Naive thymus-derived CD4-positive, alpha-beta T cell (primary cell): ENCODE data around the gene MLC1. TPM values are rescaled to one million over a fixed set of nuclear protein-coding genes. Genes with fewer than 3 reads are reported as not detected.

Source experiments
- ATAC-seq: fragments of 150-1000 bp; cut with Tn5 transposase; 2 replicates; pipeline ENCODE4 v1.10.0; 2021; ENCODE audit warnings: mild to moderate bottlenecking, moderate library complexity
- CTCF ChIA-PET: fragments of 350-600 bp; sonication (Branson Sonifier 250); formaldehyde crosslinking; loops from one replicate; lab custom pipeline; 2021; ENCODE audit warnings: antibody characterized with exemption; lab: Charles Lee
- POLR2A ChIA-PET: fragments of 350-600 bp; sonication (Branson Sonifier 250); formaldehyde crosslinking; loops from one replicate; lab custom pipeline; 2021; ENCODE audit warnings: antibody characterized with exemption, inconsistent platforms; lab: Charles Lee
- DNase-seq, 9 donors: peaks; one replicate each; pipeline versions ENCODE4 v3.0.0 to v3.0.0-alpha.2; 2020 to 2022; ENCODE audit warnings: mixed read lengths in 1 of 9
- H3K27ac ChIP-seq: one replicate; pipeline ENCODE4 v1.7.0; 2013; ENCODE audit warnings: mild to moderate bottlenecking, low read depth, low read length, moderate library complexity
- H3K27me3 ChIP-seq, 2 donors: one replicate each; pipeline ENCODE4 v1.7.0; 2013; ENCODE audit warnings: low read length in 2 of 2, mild to moderate bottlenecking in 2 of 2, moderate library complexity in 2 of 2; ENCODE audit not compliant: control insufficient read depth in 2 of 2, insufficient read depth in 2 of 2
- H3K36me3 ChIP-seq, 3 experiments: 1 replicate in 2 of 3; 2 replicates in 1 of 3; pipeline ENCODE4 v1.7.0; 2013; ENCODE audit warnings: low read length in 3 of 3, mild to moderate bottlenecking in 3 of 3, moderate library complexity in 1 of 3; ENCODE audit not compliant: insufficient read depth in 3 of 3, control insufficient read depth in 2 of 3
- H3K4me1 ChIP-seq, 2 donors: one replicate each; pipeline ENCODE4 v1.7.0; 2013; ENCODE audit warnings: low read length in 2 of 2, mild to moderate bottlenecking in 2 of 2, moderate library complexity in 1 of 2; ENCODE audit not compliant: control insufficient read depth in 2 of 2, insufficient read depth in 2 of 2
- H3K4me3 ChIP-seq: 2 replicates; pipeline ENCODE4 v1.7.0; 2013; ENCODE audit warnings: mild to moderate bottlenecking, low read length
- H3K9me3 ChIP-seq, 3 experiments: 1 replicate in 2 of 3; 2 replicates in 1 of 3; pipeline ENCODE4 v1.7.0; 2013; ENCODE audit warnings: low read length in 3 of 3; ENCODE audit not compliant: control insufficient read depth in 2 of 3
- H3K27ac Mint-ChIP-seq, 9 donors: one replicate each; pipeline ENCODE4 v1.8.0; 2020 to 2022; ENCODE audit warnings: mixed read lengths in 9 of 9, mild to moderate bottlenecking in 8 of 9, moderate library complexity in 5 of 9, inconsistent platforms in 2 of 9
- H3K27me3 Mint-ChIP-seq, 5 donors: one replicate each; pipeline ENCODE4 v1.8.0; 2021 to 2022; ENCODE audit warnings: mixed read lengths in 5 of 5, mild to moderate bottlenecking in 1 of 5
- H3K36me3 Mint-ChIP-seq, 5 donors: one replicate each; pipeline ENCODE4 v1.8.0; 2020 to 2022; ENCODE audit warnings: mixed read lengths in 5 of 5, mild to moderate bottlenecking in 3 of 5, inconsistent platforms in 1 of 5
- H3K4me1 Mint-ChIP-seq, 7 donors: one replicate each; pipeline ENCODE4 v1.8.0; 2020 to 2022; ENCODE audit warnings: mixed read lengths in 7 of 7, mild to moderate bottlenecking in 3 of 7, inconsistent platforms in 1 of 7
- H3K4me3 Mint-ChIP-seq, 10 donors: one replicate each; pipeline ENCODE4 v1.8.0; 2020 to 2022; ENCODE audit warnings: mild to moderate bottlenecking in 10 of 10, mixed read lengths in 10 of 10, moderate library complexity in 6 of 10, inconsistent platforms in 2 of 10
- H3K9me3 Mint-ChIP-seq, 11 donors: one replicate each; pipeline ENCODE4 v1.8.0; 2020 to 2022; ENCODE audit warnings: mixed read lengths in 11 of 11, mild to moderate bottlenecking in 4 of 11, inconsistent platforms in 1 of 11, moderate library complexity in 1 of 11
- intact Hi-C, 2 donors: fragments of 100-400 bp; cut with micrococcal nuclease; formaldehyde crosslinking; loops; one replicate each; pipeline ENCODE4 v1.15.1; 2023
- polyA plus RNA-seq, 2 donors: library from polyadenylated mRNA; unstranded; fragments of 300-500 nt; fragmentation: Illumina TruSeq; gene quantifications; one replicate each; pipeline ENCODE4 v1.2.3, GENCODE V29; 2021
- total RNA-seq, 6 experiments: library from RNA in 5 of 6; stranded (reverse) in 5 of 6; gene quantifications; 1 replicate in 5 of 6; 2 replicates in 1 of 6; pipeline ENCODE4 v1.2.3 and lab custom pipeline; 2021 to 2026

The MLC1 gene
- total and polyA plus RNA-seq, 7 experiments from 2014 or later: 0.08 to 7.2 (median 0.48) TPM; not detected in 2

DNA sequence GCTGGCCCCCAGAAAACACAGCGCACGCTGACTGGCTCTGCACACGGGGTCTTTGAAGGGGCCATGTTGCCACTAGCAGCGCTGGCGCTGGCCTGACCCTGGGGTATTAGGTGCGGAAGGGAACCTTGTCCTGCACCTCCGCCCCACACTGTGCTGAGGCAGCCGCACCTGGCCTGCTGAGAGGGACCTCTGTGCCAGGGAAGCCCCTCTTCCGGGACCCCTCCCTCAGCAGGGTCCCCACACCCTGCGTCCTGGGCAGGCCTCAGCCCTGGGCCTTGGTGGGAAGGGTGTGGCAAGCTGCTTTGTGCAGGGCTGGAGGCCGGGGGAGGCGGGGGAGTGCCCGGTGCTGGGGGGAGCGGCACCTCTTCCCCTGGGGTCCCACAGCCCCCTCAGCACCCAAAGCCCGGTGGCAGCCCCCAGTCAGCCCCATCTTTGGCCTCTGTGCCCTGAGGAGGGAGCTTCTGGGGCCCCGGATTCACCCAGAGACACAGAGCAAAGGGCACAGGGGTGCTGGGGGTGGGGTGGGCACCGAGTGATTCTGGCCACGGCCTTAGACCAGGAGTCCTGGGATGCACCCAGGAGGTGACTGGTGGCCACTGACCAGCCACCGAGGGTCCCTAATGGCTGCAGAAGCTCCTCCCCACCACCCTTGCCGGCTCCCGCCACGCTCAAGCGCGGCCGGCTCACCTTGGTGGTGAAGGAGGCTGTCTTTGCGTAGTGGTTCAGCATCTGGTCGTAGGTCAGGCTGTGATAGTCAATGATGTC is 38.6 kb downstream of the MLC1 start:
- intact Hi-C loops: no loop called here
- no peaks in the 10 kb centered on the region for H3K9me3 Mint-ChIP-seq
- DNase-seq: no peak
- Histone ChIP-seq H3K27ac (no peak overlapping the region), H3K36me3 (no peaks in the 10 kb centered on the region), H3K4me1 (no peaks in the 10 kb centered on the region), H3K9me3 (no peaks in the 10 kb centered on the region), H3K4me3 (no peak overlapping the region), H3K27me3 (no peaks in the 10 kb centered on the region)
- peaks cover 0 to 16% (median 11%) of the 10 kb centered on the region in 7 donors for H3K4me1 Mint-ChIP-seq
- peaks cover 0 to 3% (median 0%) of the 10 kb centered on the region in 5 donors for H3K36me3 Mint-ChIP-seq
- no peak overlapping the region for H3K4me3 Mint-ChIP-seq
- no peak for ATAC-seq
- peaks cover 13 to 23% (median 20%) of the 10 kb centered on the region in 5 donors for H3K27me3 Mint-ChIP-seq
- ChIA-PET CTCF (no interaction called here), POLR2A (no interaction called here)
- no peak overlapping the region for H3K27ac Mint-ChIP-seq

- H3K9me3 ChIP-seq: no peaks in the 10 kb centered on the region
- H3K4me1 ChIP-seq: no peaks in the 10 kb centered on the region
- CTCF ChIA-PET: interaction anchor here (0.6 kb wide), 1 partner anchor 258 kb away, joined by 3 read pairs; no protein-coding TSS in a partner anchor
- no peaks in the 10 kb centered on the region for H3K27me3 ChIP-seq
- H3K9me3 Mint-ChIP-seq: no peaks in the 10 kb centered on the region
- intact Hi-C loops: no loop called here
- H3K27ac Mint-ChIP-seq: no peak overlapping the region
- DNase-seq (no peak), ATAC-seq (no peak)
- POLR2A ChIA-PET: no interaction called here
- H3K27me3 Mint-ChIP-seq: peaks cover 13 to 23% (median 20%) of the 10 kb centered on the region in 5 donors
- peaks cover 0 to 3% (median 0%) of the 10 kb centered on the region in 5 donors for H3K36me3 Mint-ChIP-seq
- no peak overlapping the region for H3K27ac ChIP-seq
- H3K4me3 Mint-ChIP-seq: no peak overlapping the region
- no peak overlapping the region for H3K4me3 ChIP-seq
- H3K36me3 ChIP-seq: no peaks in the 10 kb centered on the region
- H3K4me1 Mint-ChIP-seq: peaks cover 0 to 16% (median 11%) of the 10 kb centered on the region in 7 donors
Observed at GRCh38 chr22:50046019-50046415, 39.2 kb downstream of the MLC1 start.

DNA sequence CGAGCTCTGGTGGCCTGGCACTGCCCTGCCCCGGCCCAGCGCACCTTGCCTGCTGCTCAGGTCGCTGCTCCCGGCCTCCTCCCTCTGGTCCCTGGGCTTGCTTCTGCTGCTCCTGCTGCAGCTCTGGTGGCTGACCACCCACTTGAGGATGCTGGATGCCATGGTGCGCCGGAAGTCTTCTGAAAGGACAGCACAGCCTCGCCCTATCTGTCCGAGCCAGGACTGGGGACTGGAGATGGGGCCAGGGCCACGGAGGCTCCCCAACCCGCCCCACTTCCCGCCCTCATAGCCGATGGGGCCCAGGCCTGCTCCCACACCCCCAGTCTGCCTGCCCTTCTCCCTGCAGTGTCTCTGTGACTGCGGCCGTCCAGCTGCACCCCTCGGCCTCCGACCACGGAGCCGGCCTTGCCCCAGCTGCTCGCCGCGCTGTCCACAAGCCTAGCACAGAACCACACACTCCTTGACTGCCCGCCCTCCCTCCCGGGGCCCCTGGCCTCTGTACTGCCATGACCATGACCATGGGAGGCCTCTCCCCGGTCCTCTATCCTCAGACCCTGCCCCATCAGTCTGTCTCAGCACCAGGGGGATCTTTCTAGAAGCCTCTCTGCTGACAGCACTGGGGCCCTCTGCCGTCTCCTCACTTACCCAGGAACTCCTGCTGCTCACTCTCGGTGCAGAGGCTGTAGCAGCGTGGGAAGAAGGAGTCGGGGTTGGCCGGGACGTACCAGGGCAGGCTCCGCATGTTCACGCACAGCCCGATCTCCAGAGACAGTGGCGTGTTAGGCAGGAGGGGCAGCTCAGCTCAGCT is 39.8 kb downstream of the MLC1 start:
- H3K9me3 Mint-ChIP-seq: no peaks in the 10 kb centered on the region
- no peaks in the 10 kb centered on the region for H3K4me1 ChIP-seq
- no peak overlapping the region for H3K27ac ChIP-seq
- H3K36me3 Mint-ChIP-seq: peaks cover 0 to 3% (median 0%) of the 10 kb centered on the region in 5 donors
- H3K27me3 Mint-ChIP-seq: peaks cover 13 to 23% (median 20%) of the 10 kb centered on the region in 5 donors
- H3K27ac Mint-ChIP-seq: no peak overlapping the region
- ATAC-seq (no peak), DNase-seq (no peak)
- ChIA-PET CTCF (interaction anchor here (0.6 kb wide), 1 partner anchor 257 kb away, joined by 3 read pairs; no protein-coding TSS in a partner anchor), POLR2A (no interaction called here)
- H3K4me1 Mint-ChIP-seq: peaks cover 0 to 16% (median 11%) of the 10 kb centered on the region in 7 donors
- H3K9me3 ChIP-seq: no peaks in the 10 kb centered on the region
- H3K36me3 ChIP-seq: no peaks in the 10 kb centered on the region
- H3K27me3 ChIP-seq: no peaks in the 10 kb centered on the region
- H3K4me3 Mint-ChIP-seq: no peak overlapping the region
- H3K4me3 ChIP-seq: no peak overlapping the region
- intact Hi-C loops: no loop called here

- no peaks in the 10 kb centered on the region for H3K4me1 ChIP-seq
- Mint-ChIP-seq H3K27ac (no peak overlapping the region), H3K27me3 (peaks cover 13 to 23% (median 20%) of the 10 kb centered on the region in 5 donors), H3K4me3 (no peak overlapping the region), H3K36me3 (peaks cover 0 to 3% (median 0%) of the 10 kb centered on the region in 5 donors), H3K4me1 (peaks cover 0 to 16% (median 11%) of the 10 kb centered on the region in 7 donors), H3K9me3 (peaks cover 0 to under 1% (median 0%) of the 10 kb centered on the region in 11 donors)
- no peak for DNase-seq
- intact Hi-C loops: no loop called here
- ChIA-PET CTCF (no interaction called here), POLR2A (no interaction called here)
- no peaks in the 10 kb centered on the region for H3K36me3 ChIP-seq
- ATAC-seq: no peak
- H3K9me3 ChIP-seq: no peaks in the 10 kb centered on the region
- no peak overlapping the region for H3K27ac ChIP-seq
- no peaks in the 10 kb centered on the region for H3K27me3 ChIP-seq
- no peak overlapping the region for H3K4me3 ChIP-seq
Observed at GRCh38 chr22:50044485-50045118, 40.6 kb downstream of the MLC1 start.

DNA sequence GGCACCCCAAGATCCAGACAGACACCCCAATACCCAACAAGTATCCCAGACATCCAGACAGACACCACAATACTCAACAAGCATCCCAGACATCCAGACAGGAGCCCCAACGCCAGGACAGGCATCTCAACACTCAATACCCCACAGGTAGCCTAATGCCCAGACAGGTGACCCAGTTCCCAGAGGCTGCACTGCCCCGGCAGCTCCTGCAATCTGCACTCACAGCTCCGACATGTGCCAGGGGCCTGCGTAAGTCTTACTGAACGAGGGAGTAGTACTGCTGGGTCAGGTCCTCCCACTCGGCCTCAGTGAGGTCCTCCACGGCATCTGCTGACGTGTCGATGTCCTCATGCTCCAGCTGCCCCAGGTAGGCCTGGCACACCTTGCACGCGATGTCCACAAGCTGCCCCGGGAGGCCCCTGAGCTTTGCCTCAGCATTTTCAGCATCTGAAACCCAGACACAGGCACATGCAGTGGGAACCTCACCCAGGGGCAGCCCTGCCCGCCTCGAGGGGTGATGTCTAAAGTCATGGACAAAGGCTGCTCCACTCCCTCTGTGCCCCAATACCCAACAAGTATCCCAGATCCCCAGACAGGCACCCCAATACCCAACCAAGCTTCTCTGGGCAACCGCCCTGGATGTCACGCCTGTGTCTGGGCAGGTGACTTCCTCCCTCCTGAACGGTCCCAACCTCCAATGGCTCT is 43.7 kb downstream of the MLC1 start:
- no peak overlapping the region for H3K27ac ChIP-seq
- H3K4me1 ChIP-seq: no peaks in the 10 kb centered on the region
- DNase-seq: no peak
- H3K4me3 ChIP-seq: no peak overlapping the region
- Mint-ChIP-seq H3K36me3 (peaks cover 0 to 4% (median 0%) of the 10 kb centered on the region in 5 donors), H3K4me3 (no peak overlapping the region), H3K4me1 (peaks cover 0 to 16% (median 11%) of the 10 kb centered on the region in 7 donors), H3K27me3 (peaks cover 13 to 24% (median 23%) of the 10 kb centered on the region in 5 donors), H3K9me3 (peaks cover 0 to 21% (median 4%) of the 10 kb centered on the region in 11 donors), H3K27ac (no peak overlapping the region)
- H3K36me3 ChIP-seq: no peaks in the 10 kb centered on the region
- CTCF ChIA-PET: no interaction called here
- POLR2A ChIA-PET: no interaction called here
- ATAC-seq: no peak
- intact Hi-C loops: no loop called here
- no peaks in the 10 kb centered on the region for H3K9me3 ChIP-seq
- H3K27me3 ChIP-seq: no peaks in the 10 kb centered on the region

GRCh38 chr22:50040717-50041116 is 44.5 kb downstream of the MLC1 start:
- DNase-seq: no peak
- Mint-ChIP-seq H3K9me3 (peaks cover 0 to 21% (median 4%) of the 10 kb centered on the region in 11 donors), H3K36me3 (peaks cover 0 to 4% (median 0%) of the 10 kb centered on the region in 5 donors), H3K4me1 (peaks cover 0 to 17% (median 11%) of the 10 kb centered on the region in 7 donors), H3K27ac (no peak overlapping the region), H3K4me3 (no peak overlapping the region), H3K27me3 (peaks cover 13 to 24% (median 23%) of the 10 kb centered on the region in 5 donors)
- intact Hi-C loops: no loop called here
- H3K4me1 ChIP-seq: no peaks in the 10 kb centered on the region
- ChIA-PET POLR2A (no interaction called here), CTCF (no interaction called here)
- H3K36me3 ChIP-seq: no peaks in the 10 kb centered on the region
- no peak for ATAC-seq
- H3K27me3 ChIP-seq: no peaks in the 10 kb centered on the region
- H3K9me3 ChIP-seq: no peaks in the 10 kb centered on the region
- H3K4me3 ChIP-seq: no peak overlapping the region
- H3K27ac ChIP-seq: no peak overlapping the region
